ENCODE results near the gene SNTG2.

The SNTG2 gene

DNA sequence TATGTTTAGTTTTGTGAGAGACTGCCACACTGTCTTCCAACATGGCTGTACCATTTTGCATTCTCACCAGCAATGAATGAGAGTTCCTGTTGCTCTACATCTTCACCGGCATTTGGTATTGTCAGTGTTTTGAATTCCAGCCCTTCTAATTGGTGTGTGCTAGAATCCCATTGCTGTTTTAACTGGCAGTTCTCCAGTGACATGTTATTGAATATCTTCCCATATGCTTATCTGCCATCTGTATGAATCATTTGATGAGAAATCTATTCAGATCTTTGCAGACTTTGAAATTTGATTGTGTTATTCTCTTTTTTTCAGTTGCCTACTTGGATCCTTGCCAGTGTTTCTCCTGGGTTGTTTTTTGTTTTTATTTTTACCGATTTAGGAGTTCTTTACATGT lies 99.0 kb downstream of the SNTG2 start:
- Histone ChIP-seq H2BK120ac (ENCODE audit: low read depth, low read length) (no peak overlapping the region), H3K27ac (replicated peaks; ENCODE audit: low read length) (no peak overlapping the region), H2BK15ac (ENCODE audit: low read length) (no peak overlapping the region), H3K18ac (ENCODE audit: low read length) (no peak overlapping the region), H2AK5ac (ENCODE audit: low read depth, low read length) (no peak overlapping the region), H3K4me1 (ENCODE audit: control insufficient read depth in 2 of 2, insufficient read depth in 1 of 2, low read depth in 1 of 2, low read length in 2 of 2) (peaks cover 0 to 6% of the 10 kb centered on the region in 2 donors), H3K9ac (ENCODE audit: low read depth, low read length, poor library complexity) (no peak overlapping the region), H3K23ac (ENCODE audit: low read depth, low read length, poor library complexity) (no peak overlapping the region), H3K4me3 (ENCODE audit: low read length in 2 of 2) (no peak overlapping the region), H3K36me3 (replicated peaks in 1 of 2; ENCODE audit: control insufficient read depth in 2 of 2, insufficient read depth in 2 of 2, low read length in 2 of 2) (no peaks in the 10 kb centered on the region), H2AFZ (ENCODE audit: low read length) (no peak overlapping the region), H2BK5ac (ENCODE audit: low read length) (no peak overlapping the region), H4K91ac (ENCODE audit: low read depth, low read length, poor library complexity) (no peak overlapping the region), H3K4ac (ENCODE audit: low read length) (no peak overlapping the region), H3K27me3 (ENCODE audit: control insufficient read depth in 3 of 3, insufficient read depth in 3 of 3, low read depth in 1 of 3, low read length in 3 of 3) (no peaks in the 10 kb centered on the region), H3K79me1 (ENCODE audit: low read depth, low read length) (no peaks in the 10 kb centered on the region), H3K9me3 (replicated peaks in 1 of 2; ENCODE audit: control insufficient read depth in 2 of 2, insufficient read depth in 1 of 2, low read depth in 1 of 2, low read length in 2 of 2) (peaks cover 0 to 3% of the 10 kb centered on the region in 2 donors), H4K8ac (ENCODE audit: low read depth, low read length) (no peak overlapping the region), H2BK12ac (ENCODE audit: low read length) (no peak overlapping the region), H3K4me2 (ENCODE audit: insufficient read depth, low read length, poor library complexity, severe bottlenecking) (peak overlapping the region; percentile 21), H3K14ac (ENCODE audit: low read length) (no peak overlapping the region)
- WGBS, 2 donors (ENCODE audit: extremely low coverage in 2 of 2, insufficient read length in 2 of 2, insufficient replicate concordance in 1 of 2) = no CpG with 5 or more reads among the region's 2 CpGs
- DNase-seq (ENCODE audit: low spot score) = no peak

DNA sequence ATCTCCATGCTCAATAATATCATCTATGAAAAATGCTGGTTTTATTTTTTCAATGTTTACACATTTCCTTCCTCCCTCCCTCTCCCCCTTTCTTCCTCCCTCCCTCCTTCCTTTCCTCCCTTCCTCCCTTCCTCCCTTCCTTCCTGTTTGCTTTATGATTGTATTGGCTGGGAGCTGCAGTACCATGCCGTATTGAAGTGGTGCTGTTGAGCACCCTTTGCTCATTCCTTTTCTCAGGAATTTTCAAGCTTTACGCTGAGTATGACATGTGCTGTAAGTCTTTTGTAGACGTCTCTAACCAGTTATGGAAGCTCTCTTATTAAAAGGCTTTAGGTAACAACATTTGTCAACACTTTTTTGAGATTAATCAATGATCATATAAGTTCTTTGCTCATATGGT lies 100.4 kb downstream of the SNTG2 start:
- Histone ChIP-seq H3K27me3 (ENCODE audit: control insufficient read depth in 3 of 3, insufficient read depth in 3 of 3, low read depth in 1 of 3, low read length in 3 of 3) (no peaks in the 10 kb centered on the region), H3K23ac (ENCODE audit: low read depth, low read length, poor library complexity) (no peak overlapping the region), H2BK12ac (ENCODE audit: low read length) (no peak overlapping the region), H2AFZ (ENCODE audit: low read length) (no peak overlapping the region), H4K8ac (ENCODE audit: low read depth, low read length) (no peak overlapping the region), H3K79me1 (ENCODE audit: low read depth, low read length) (no peaks in the 10 kb centered on the region), H3K9ac (ENCODE audit: low read depth, low read length, poor library complexity) (no peak overlapping the region), H3K36me3 (replicated peaks in 1 of 2; ENCODE audit: control insufficient read depth in 2 of 2, insufficient read depth in 2 of 2, low read length in 2 of 2) (no peaks in the 10 kb centered on the region), H3K4me3 (ENCODE audit: low read length in 2 of 2) (no peak overlapping the region), H2BK15ac (ENCODE audit: low read length) (no peak overlapping the region), H3K4ac (ENCODE audit: low read length) (no peak overlapping the region), H3K4me1 (ENCODE audit: control insufficient read depth in 2 of 2, insufficient read depth in 1 of 2, low read depth in 1 of 2, low read length in 2 of 2) (peaks cover 0 to 11% of the 10 kb centered on the region in 2 donors), H2BK120ac (ENCODE audit: low read depth, low read length) (no peak overlapping the region), H3K4me2 (ENCODE audit: insufficient read depth, low read length, poor library complexity, severe bottlenecking) (no peak overlapping the region), H3K27ac (replicated peaks; ENCODE audit: low read length) (no peak overlapping the region), H4K91ac (ENCODE audit: low read depth, low read length, poor library complexity) (no peak overlapping the region), H2AK5ac (ENCODE audit: low read depth, low read length) (no peak overlapping the region), H3K9me3 (replicated peaks in 1 of 2; ENCODE audit: control insufficient read depth in 2 of 2, insufficient read depth in 1 of 2, low read depth in 1 of 2, low read length in 2 of 2) (peaks cover 0 to 3% of the 10 kb centered on the region in 2 donors), H3K18ac (ENCODE audit: low read length) (no peak overlapping the region), H3K14ac (ENCODE audit: low read length) (no peak overlapping the region), H2BK5ac (ENCODE audit: low read length) (no peak overlapping the region)
- no CpG with 5 or more reads among the region's 3 CpGs for WGBS, 2 donors (ENCODE audit: extremely low coverage in 2 of 2, insufficient read length in 2 of 2, insufficient replicate concordance in 1 of 2)
- DNase-seq (ENCODE audit: low spot score) = no peak

DNA sequence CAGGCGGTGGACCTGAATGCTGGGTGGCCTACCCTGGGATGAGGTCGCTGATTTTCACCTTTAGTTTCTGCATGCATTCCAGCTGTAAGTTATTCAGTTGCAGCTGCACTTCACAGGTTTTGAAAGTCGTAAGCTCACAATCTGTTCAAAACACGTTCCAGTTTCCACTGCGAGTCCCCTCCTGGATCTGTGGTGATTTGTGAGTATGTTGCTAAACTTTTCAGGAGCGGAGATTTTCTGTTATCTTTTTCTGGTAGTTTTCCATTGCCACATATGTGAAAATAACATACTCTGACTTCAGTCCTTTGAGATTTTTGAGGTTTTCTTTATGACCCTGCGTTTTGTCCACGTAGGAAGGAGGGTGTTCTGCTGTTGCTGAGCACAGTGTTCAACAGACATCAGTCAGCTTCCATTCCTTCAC lies 102.1 kb downstream of the SNTG2 start:
- H4K91ac ChIP-seq (ENCODE audit: low read depth, low read length, poor library complexity) = no peak overlapping the region
- H3K27ac ChIP-seq (replicated peaks; ENCODE audit: low read length) = no peak overlapping the region
- H3K4ac ChIP-seq (ENCODE audit: low read length) = no peak overlapping the region
- no peak overlapping the region for H2BK120ac ChIP-seq (ENCODE audit: low read depth, low read length)
- DNase-seq (ENCODE audit: low spot score) = no peak
- H2BK12ac ChIP-seq (ENCODE audit: low read length) = no peak overlapping the region
- H3K27me3 ChIP-seq (ENCODE audit: control insufficient read depth in 3 of 3, insufficient read depth in 3 of 3, low read depth in 1 of 3, low read length in 3 of 3) = no peaks in the 10 kb centered on the region
- H3K79me1 ChIP-seq (ENCODE audit: low read depth, low read length) = peaks cover 1% of the 10 kb centered on the region
- WGBS, 2 donors (ENCODE audit: extremely low coverage in 2 of 2, insufficient read length in 2 of 2, insufficient replicate concordance in 1 of 2) = no CpG with 5 or more reads among the region's 8 CpGs
- H3K4me1 ChIP-seq (ENCODE audit: control insufficient read depth in 2 of 2, insufficient read depth in 1 of 2, low read depth in 1 of 2, low read length in 2 of 2) = peaks cover 0 to 11% of the 10 kb centered on the region in 2 donors
- H3K4me3 ChIP-seq (ENCODE audit: low read length in 2 of 2) = no peak overlapping the region
- no peak overlapping the region for H2BK5ac ChIP-seq (ENCODE audit: low read length)
- no peak overlapping the region for H3K4me2 ChIP-seq (ENCODE audit: insufficient read depth, low read length, poor library complexity, severe bottlenecking)
- no peak overlapping the region for H3K23ac ChIP-seq (ENCODE audit: low read depth, low read length, poor library complexity)
- no peak overlapping the region for H4K8ac ChIP-seq (ENCODE audit: low read depth, low read length)
- no peak overlapping the region for H3K9ac ChIP-seq (ENCODE audit: low read depth, low read length, poor library complexity)
- no peak overlapping the region for H2AK5ac ChIP-seq (ENCODE audit: low read depth, low read length)
- no peak overlapping the region for H2AFZ ChIP-seq (ENCODE audit: low read length)
- H3K9me3 ChIP-seq (replicated peaks in 1 of 2; ENCODE audit: control insufficient read depth in 2 of 2, insufficient read depth in 1 of 2, low read depth in 1 of 2, low read length in 2 of 2) = no peaks in the 10 kb centered on the region
- no peak overlapping the region for H3K14ac ChIP-seq (ENCODE audit: low read length)
- H3K36me3 ChIP-seq (replicated peaks in 1 of 2; ENCODE audit: control insufficient read depth in 2 of 2, insufficient read depth in 2 of 2, low read length in 2 of 2) = no peaks in the 10 kb centered on the region
- H3K18ac ChIP-seq (ENCODE audit: low read length) = no peak overlapping the region
- H2BK15ac ChIP-seq (ENCODE audit: low read length) = no peak overlapping the region

DNA sequence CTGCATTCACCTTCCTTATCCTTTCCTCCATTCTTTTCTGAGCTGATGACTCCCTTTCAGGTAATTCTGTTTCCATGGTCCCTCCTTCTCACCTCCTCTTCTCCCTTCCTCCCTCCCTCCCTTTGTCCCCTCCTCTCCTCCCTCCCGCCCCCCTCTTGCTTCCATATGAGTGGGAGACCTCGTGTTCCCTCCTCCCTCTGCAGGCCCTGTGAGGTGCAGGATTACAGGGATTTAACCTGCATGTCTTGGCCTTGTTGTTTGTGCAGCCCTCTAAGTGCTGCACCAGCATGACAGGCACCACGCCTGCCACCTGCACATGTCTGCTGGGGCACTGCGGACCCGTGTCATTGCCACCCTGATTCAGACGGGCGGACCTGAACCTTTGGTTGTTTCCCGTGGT lies 103.1 kb downstream of the SNTG2 start:
- H2BK5ac ChIP-seq (ENCODE audit: low read length) = peak overlapping the region; percentile 22
- H2AK5ac ChIP-seq (ENCODE audit: low read depth, low read length) = peak overlapping the region; percentile 66
- H2BK12ac ChIP-seq (ENCODE audit: low read length) = no peak overlapping the region
- H3K9me3 ChIP-seq (replicated peaks in 1 of 2; ENCODE audit: control insufficient read depth in 2 of 2, insufficient read depth in 1 of 2, low read depth in 1 of 2, low read length in 2 of 2) = no peaks in the 10 kb centered on the region
- H4K8ac ChIP-seq (ENCODE audit: low read depth, low read length) = peak overlapping the region; percentile 52
- H4K91ac ChIP-seq (ENCODE audit: low read depth, low read length, poor library complexity) = no peak overlapping the region
- H3K18ac ChIP-seq (ENCODE audit: low read length) = peak overlapping the region; percentile 84
- no peak overlapping the region for H3K4me3 ChIP-seq (ENCODE audit: low read length in 2 of 2)
- no peak for DNase-seq (ENCODE audit: low spot score)
- no CpG with 5 or more reads among the region's 8 CpGs for WGBS, 2 donors (ENCODE audit: extremely low coverage in 2 of 2, insufficient read length in 2 of 2, insufficient replicate concordance in 1 of 2)
- H3K14ac ChIP-seq (ENCODE audit: low read length) = no peak overlapping the region
- H3K36me3 ChIP-seq (replicated peaks in 1 of 2; ENCODE audit: control insufficient read depth in 2 of 2, insufficient read depth in 2 of 2, low read length in 2 of 2) = no peaks in the 10 kb centered on the region
- no peak overlapping the region for H3K23ac ChIP-seq (ENCODE audit: low read depth, low read length, poor library complexity)
- no peak overlapping the region for H2AFZ ChIP-seq (ENCODE audit: low read length)
- peaks cover 0 to 11% of the 10 kb centered on the region in 2 donors for H3K4me1 ChIP-seq (ENCODE audit: control insufficient read depth in 2 of 2, insufficient read depth in 1 of 2, low read depth in 1 of 2, low read length in 2 of 2)
- no peak overlapping the region for H3K4ac ChIP-seq (ENCODE audit: low read length)
- H3K4me2 ChIP-seq (ENCODE audit: insufficient read depth, low read length, poor library complexity, severe bottlenecking) = no peak overlapping the region
- H3K9ac ChIP-seq (ENCODE audit: low read depth, low read length, poor library complexity) = peak overlapping the region; percentile 50
- H3K27ac ChIP-seq (replicated peaks; ENCODE audit: low read length) = no peak overlapping the region
- no peaks in the 10 kb centered on the region for H3K27me3 ChIP-seq (ENCODE audit: control insufficient read depth in 3 of 3, insufficient read depth in 3 of 3, low read depth in 1 of 3, low read length in 3 of 3)
- H2BK15ac ChIP-seq (ENCODE audit: low read length) = no peak overlapping the region
- H2BK120ac ChIP-seq (ENCODE audit: low read depth, low read length) = no peak overlapping the region
- peaks cover 1% of the 10 kb centered on the region for H3K79me1 ChIP-seq (ENCODE audit: low read depth, low read length)
